Upper lobe of left lung (tissue), 4 donors: Measurements from ENCODE around the gene REL.
"Not testable (repeated sequence)": the region's sequence is repeated elsewhere in the genome, so short reads cannot be mapped to it uniquely, and the experiment has no call there.

ENCODE experiments used
- POLR2A ChIP-seq, 4 donors: fragments of 450-650 bp; IDR thresholded peaks; one replicate each; pipeline ENCODE4 v1.5.1; 2016 to 2017; ENCODE audit warnings: antibody characterized with exemption in 4 of 4, mild to moderate bottlenecking in 2 of 4
- TF ChIP-seq, protein P1 (sequence below), 6 experiments: fragments of 450-650 bp in 4 of 6; fragments of 200-600 bp in 2 of 6; sonication (generic) in 2 of 6; IDR thresholded peaks; one replicate each; pipeline ENCODE4 v1.5.1; 2016 to 2019; ENCODE audit warnings: antibody characterized with exemption in 6 of 6

DNA sequence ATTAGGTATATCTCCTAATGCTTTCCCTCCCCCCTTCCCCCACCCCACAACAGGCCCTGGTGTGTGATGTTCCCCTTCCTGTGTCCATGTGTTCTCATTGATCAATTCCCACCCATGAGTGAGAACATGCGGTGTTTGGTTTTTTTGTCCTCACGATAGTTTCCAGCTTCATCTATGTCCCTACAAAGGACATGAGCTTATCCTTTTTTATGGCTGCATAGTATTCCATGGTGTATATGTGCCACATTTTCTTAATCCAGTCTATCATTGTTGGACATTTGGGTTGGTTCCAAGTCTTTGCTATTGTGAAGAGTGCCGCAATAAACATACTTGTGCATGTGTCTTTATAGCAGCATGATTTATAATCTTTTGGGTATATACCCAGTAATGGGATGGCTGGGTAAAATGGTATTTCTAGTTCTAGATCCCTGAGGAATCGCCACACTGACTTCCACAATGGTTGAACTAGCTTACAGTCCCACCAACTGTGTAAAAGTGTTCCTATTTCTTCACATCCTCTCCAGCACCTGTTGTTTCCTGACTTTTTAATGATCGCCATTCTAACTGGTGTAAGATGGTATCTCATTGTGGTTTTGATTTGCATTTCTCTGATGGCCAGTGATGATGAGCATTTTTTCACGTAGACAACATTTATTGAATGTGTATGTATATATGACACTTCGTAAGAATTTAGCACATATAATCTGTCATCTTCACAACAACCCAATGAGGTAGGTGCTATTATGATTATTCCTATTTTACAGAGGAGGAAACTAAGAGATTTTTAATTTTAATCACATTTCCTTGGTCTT, 8.4 kb downstream of the REL start:
- TF ChIP-seq, protein P1, sequence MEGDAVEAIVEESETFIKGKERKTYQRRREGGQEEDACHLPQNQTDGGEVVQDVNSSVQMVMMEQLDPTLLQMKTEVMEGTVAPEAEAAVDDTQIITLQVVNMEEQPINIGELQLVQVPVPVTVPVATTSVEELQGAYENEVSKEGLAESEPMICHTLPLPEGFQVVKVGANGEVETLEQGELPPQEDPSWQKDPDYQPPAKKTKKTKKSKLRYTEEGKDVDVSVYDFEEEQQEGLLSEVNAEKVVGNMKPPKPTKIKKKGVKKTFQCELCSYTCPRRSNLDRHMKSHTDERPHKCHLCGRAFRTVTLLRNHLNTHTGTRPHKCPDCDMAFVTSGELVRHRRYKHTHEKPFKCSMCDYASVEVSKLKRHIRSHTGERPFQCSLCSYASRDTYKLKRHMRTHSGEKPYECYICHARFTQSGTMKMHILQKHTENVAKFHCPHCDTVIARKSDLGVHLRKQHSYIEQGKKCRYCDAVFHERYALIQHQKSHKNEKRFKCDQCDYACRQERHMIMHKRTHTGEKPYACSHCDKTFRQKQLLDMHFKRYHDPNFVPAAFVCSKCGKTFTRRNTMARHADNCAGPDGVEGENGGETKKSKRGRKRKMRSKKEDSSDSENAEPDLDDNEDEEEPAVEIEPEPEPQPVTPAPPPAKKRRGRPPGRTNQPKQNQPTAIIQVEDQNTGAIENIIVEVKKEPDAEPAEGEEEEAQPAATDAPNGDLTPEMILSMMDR (IDR thresholded peaks at IDR 0.05): not testable (repeated sequence)
- not testable (repeated sequence) for TF ChIP-seq POLR2A (IDR thresholded peaks at IDR 0.05)
